ENCODE measurements around the gene PRDX1.
A peak's percentile ranks its signal among the peaks of the same experiment; 100 is the strongest.
"Not testable (repeated sequence)": the region's sequence is repeated elsewhere in the genome, so short reads cannot be mapped to it uniquely, and the experiment has no call there.

Gene PRDX1

GRCh38 chr1:45535988-45536766, 14.5 kb upstream of the PRDX1 start:
- no peak for DNase-seq

DNA sequence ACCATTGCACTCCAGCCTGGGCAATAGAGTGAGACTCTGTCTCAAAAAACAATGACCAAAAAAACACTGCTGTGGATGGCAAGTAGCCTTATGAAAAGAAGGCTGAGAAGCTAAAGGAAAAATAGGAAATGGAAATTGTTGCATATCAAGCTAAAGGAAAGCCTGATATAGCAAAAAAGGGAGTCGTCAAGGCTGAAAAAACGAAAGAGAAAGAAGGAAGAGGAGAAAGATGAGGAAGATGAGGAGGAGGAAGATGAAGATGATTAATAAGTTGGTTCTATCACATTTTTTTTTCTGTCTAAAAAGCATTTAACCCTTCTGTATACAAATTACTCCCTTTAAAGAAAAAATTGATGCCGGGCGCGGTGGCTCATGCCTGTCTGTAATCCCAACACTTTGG, 10.2 kb upstream of the PRDX1 start:
- DNase-seq = no peak

DNA sequence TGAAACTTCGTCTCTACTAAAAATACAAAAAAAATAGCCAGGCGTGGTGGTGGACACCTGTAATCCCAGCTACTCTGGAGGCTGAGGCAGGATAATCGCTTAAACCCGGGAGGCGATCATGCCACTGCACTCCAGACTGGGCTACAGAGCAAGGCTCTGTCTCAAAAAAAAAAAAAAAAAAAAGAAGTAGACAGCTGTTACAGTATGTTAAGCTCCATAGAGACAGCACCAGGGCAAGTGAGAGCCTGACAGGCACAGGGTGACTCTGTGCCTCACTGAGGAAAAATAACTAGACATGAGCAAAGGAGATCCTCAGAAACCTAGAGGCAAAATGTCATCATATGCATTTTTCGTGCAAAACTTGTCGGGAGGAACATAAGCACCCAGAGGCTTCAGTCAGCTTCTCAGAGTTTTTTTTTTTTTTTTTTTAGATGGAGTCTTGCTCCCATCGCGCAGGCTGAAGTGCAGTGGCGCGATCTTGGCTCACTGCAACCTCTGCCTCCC, 9.0 kb upstream of the PRDX1 start:
- no peak for DNase-seq

- no peak for DNase-seq
These were observed 4.5 kb upstream of the PRDX1 start for GRCh38 chr1:45526135-45526644.

DNA sequence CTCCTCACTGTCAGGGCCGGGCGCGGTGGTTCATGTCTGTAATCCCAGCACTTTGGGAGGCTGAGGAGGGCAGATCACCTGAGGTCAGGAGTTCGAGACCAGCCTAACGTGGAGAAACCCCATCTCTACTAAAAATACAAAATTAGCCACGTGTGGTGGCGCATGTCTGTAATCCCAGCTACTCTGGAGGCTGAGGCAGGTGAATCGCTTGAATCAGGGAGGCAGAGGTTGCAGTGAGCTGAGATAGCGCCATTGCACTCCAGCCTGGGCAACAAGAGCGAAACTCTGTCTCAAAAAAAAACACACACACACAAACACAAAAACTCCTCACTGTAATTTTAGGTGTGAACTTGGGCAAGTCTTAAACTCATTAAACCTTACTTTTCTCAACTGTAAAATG, 2.3 kb upstream of the PRDX1 start:
- not testable (repeated sequence) for DNase-seq

DNA sequence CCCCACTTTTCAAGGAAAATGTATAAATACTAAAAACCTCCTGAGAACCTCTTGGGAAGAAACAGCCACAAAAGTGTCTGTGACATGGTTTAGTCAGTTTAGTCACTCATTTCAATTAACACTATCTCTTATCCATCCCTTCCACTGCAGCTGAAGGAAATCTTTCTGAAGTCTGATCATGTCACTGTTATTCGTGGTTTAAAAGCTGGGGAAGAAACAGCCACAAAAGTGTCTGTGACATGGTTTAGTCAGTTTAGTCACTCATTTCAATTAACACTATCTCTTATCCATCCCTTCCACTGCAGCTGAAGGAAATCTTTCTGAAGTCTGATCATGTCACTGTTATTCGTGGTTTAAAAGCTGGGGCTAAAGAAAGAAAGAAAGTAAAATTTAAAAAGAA, 1.8 kb upstream of the PRDX1 start:
- DNase-seq = not testable (repeated sequence)

DNA sequence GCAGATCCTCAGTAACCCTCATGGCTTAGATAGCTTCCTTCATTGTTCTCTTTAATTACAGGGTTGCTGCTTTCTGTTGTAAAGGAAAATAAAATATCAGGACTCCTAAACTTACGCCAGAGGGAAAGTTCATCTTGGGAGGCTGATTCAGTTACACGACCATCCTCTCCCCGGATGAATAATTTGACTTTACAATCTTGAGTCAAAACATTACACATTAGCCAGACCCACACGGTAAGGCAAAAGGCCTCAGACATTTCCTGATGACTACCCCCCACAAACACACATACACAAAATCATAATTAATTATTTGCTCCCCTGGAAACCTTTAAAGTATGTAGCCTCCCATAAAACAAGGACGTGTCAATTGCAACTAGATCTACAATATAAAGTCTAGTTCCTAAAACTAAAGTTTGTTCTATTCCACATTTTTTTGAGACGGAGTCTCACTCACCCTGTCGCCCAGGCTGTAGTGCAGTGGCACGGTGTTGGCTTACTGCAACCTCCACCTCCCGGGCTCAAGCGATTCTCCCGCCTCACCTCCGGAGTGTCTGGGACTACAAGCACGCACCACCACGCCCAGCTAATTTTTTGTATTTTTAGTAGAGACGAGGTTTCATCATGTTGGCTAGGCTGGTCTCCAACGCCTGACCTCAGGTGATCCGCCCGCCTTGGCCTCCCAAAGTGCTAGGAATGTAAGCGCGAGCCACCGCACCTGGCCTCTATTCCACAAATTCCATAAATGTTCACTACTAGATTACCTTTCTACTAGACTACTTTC, 830 bp upstream of the PRDX1 start:
- DNase-seq = no peak

DNA sequence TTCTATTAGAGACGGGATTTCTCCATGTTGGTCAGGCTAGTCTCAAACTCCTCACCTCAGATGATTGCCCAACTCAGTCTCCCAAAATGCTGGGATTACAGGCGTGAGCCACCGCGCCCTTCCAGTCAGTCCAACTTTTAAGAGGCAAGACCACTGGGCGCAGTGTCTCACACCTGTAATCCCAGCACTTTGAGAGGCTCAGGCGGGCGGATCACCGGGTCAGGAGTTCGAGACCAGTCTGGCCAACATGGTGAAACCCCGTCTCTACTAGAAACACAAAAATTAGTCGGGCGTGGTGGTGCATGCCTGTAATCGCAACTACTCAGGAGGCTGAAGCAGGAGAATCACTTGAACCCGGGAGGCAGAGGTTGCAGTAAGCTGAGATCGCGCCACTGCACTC, 1.9 kb downstream of the PRDX1 start:
- not testable (repeated sequence) for DNase-seq

DNA sequence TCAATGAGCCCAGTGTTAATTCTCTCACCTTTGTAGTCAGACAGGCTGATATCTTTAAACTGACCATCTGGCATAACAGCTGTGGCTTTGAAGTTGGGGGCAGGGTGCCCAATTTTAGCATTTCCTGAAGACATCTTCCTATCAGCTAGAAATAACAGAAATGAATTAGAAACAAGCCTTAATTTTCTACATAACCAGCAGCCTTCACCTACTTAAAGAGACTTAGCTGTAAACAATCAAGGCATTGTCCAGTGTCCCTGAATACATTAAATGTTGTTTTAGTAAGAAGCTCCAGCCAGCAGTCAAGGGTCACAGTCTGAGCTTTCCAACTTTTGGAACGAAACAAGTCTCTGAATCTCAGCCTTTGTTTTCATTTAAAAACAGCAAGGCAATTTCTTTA, 2.8 kb downstream of the PRDX1 start:
- DNase-seq = no peak

- not testable (repeated sequence) for DNase-seq
These were observed 3.3 kb downstream of the PRDX1 start for GRCh38 chr1:45518366-45518765.

DNA sequence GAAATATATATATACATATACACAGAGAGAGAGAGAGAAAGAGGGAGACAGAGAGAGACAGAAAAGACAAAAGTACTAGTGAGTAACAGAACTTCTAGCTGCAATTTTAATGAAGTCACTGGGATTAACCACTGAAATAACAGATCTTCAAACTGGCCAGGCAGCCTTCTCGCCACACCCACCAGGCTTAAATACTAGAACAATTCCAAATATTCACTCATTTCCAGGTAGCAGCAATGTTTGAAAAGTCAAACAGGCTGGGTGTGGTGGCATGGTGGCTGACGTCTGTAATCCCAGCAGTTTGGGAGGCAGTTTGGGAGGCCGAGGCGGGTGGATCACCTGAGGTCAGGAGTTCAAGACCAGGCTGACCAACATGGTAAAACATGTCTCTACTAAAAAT, 5.2 kb downstream of the PRDX1 start:
- no peak for DNase-seq

- DNase-seq = no peak
These were observed 5.6 kb downstream of the PRDX1 start for GRCh38 chr1:45516036-45516435.

GRCh38 chr1:45513532-45514260, 8.0 kb downstream of the PRDX1 start:
- DNase-seq = not testable (repeated sequence)

GRCh38 chr1:45512641-45513054, 9.0 kb downstream of the PRDX1 start:
- peak; percentile 55 for DNase-seq

DNA sequence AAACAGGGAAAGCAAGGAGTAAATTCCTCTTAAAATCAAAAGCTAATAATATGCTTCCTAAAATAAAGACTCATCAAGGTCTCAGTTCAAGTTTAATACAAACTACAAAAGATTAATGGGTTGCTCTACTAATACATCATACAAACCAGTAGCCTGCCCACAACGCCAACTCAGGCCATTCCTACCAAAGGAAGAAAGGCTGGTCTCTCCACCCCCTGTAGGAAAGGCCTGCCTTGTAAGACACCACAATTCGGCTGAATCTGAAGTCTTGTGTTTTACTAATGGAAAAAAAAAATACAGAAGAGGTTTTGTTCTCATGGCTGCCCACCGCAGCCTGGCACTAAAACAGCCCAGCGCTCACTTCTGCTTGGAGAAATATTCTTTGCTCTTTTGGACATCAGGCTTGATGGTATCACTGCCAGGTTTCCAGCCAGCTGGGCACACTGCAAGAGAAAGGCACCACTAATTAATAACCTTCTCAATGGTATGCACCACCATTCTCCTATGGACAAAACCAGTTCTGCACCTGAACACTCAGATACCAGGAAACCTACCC, 10.6 kb downstream of the PRDX1 start:
- DNase-seq = no peak

DNA sequence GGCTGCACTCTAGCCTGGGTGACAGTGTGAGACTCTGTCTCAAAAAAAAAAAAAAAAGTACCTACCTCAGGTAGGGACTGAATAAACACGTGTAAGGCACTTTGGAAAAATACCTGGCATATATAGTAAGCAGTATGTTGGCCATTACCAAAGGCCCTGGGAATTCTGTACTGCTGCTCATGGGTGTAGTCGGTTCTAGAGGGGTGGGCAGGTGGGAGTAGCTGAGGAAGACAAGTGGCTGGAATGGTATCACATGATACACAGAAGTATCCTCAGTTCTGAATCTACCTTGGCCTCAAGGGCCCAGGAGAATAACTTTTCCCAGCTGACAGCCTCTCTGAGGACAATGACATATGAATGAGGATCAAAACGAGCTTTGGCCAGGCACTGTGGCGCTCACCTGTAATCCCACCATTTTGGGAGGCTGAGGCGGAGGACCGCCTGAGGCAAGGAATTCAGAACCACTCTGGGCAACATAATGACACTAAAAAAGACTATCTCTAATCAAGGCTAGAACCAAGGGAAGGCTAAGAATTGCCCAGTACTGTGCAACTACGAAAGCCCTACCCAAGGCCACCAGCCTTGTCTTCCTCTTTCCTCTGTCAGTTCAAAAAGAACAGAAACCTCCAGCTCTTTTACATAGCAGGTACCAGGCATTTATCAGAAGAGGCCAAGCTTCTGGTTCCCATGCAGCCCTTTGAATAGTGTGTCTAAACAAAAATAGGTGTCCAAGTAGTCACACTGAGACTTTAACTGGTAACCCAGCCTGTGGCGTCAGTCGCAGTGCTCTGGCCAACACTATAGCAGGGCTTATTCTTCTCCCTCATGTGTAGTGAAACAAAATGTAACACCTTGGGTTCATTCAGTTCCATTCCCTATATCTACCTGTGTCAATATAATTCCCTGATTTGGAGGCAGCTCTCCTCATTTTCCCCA, 11.4 kb downstream of the PRDX1 start:
- DNase-seq = no peak

- DNase-seq = no peak
These were observed 13.2 kb downstream of the PRDX1 start for GRCh38 chr1:45508295-45509151.

GRCh38 chr1:45507893-45508292, 13.8 kb downstream of the PRDX1 start:
- no peak for DNase-seq

- DNase-seq = no peak
These were observed 14.5 kb downstream of the PRDX1 start for GRCh38 chr1:45507195-45507594.

DNA sequence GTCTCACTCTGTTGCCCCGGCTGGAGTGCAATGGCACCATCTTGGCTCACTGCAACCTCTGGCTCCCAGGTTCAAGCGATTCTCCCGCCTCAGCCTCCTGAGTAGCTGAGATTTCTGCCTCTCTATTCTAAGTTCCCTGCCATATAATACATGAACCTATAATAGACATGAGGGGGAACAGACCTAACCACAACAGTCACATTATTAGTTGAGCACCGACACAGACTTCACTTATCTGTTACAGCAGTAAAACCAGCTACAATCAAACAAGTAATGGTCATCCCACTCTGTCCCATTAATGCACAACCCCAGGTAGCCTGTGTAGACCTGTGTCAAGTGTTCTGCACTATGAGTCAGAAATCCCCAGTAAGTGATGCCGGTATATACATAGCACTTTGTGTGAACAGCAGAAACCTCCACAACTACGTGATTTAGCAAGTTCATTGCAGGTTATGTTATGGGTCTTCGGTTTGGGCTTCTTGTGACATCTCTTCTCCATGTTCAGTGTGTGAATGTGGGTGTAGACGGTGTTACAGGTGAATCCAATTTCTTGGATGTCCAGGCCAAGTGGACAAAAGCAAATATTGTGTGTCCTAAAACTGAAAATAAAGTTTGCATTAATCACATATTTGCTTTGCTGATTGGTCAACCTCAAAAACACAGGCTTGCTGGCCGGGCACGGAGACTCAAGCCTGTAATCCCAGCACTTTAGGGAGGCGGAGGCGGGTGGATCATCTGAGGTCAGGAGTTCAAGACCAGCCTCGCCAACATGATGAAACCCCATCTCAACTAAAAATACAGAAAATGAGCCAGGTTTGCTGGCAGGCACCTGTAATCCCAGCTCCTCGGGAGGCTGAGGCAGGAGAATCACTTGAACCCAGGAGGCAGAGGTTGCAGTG, 18.0 kb downstream of the PRDX1 start:
- no peak for DNase-seq
